Measurements from ENCODE around the gene FAM210B. TPM values are rescaled to one million over a fixed set of nuclear protein-coding genes. Genes with fewer than 3 reads are reported as not detected.

The FAM210B gene
- total and polyA plus RNA-seq, 2 of the 13 experiments (the other 11 are each of a cell fraction or from before 2014, with no cell fraction given), result 75.9 to 107 TPM

DNA sequence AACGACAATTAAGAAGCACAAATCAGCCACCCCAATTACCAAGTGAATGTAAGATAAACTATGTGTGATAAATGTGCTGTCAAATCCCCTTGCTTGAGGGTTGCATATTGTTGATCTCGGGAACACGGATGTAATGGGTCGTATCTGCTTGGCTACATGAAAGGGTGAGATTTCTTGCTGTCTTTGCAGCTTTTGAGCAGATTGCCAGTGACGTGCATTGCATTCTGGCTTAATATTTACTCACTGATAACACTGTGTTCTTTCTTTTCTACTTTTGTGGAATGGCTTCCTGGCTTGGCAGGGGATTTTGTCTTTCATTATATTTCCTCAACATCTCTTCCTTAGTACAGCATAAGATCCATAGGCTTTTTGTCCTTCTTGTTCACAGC, 10.5 kb upstream of the FAM210B start (continued):
- TF ChIP-seq GATAD2A (CRISPR knock-in tag; IDR thresholded peaks at IDR 0.05) (0 out of 2 replicates have a peak, but pooled peaks have one; percentile 13), ARNTL (CRISPR knock-in tag; IDR thresholded peaks at IDR 0.05) (no peak), ZNF225 (CRISPR knock-in tag; IDR thresholded peaks at IDR 0.05) (no peak), RXRA (CRISPR knock-in tag; IDR thresholded peaks at IDR 0.05) (no peak), ZNF850 (CRISPR knock-in tag; conservative IDR thresholded peaks at IDR 0.05) (no peak), ZNF75D (CRISPR knock-in tag; IDR thresholded peaks at IDR 0.05; ENCODE audit: borderline replicate concordance) (no peak), SP4 (CRISPR knock-in tag; IDR thresholded peaks at IDR 0.05) (no peak), JDP2 (CRISPR knock-in tag; IDR thresholded peaks at IDR 0.05; ENCODE audit: borderline replicate concordance) (no peak), NCOA5 (CRISPR knock-in tag; IDR thresholded peaks at IDR 0.05) (no peak), ZNF451 (CRISPR knock-in tag; IDR thresholded peaks at IDR 0.05) (no peak), EED (CRISPR knock-in tag; IDR thresholded peaks at IDR 0.05) (no peak), SOX6 (IDR thresholded peaks at IDR 0.05) (no peak), SOX6 (CRISPR knock-in tag; IDR thresholded peaks at IDR 0.05) (0 out of 2 replicates have a peak, but pooled peaks have one; percentile 21), RFX1 (IDR thresholded peaks at IDR 0.05) (no peak), REL (CRISPR knock-in tag; conservative IDR thresholded peaks at IDR 0.05) (no peak), GTF3A (CRISPR knock-in tag; conservative IDR thresholded peaks at IDR 0.05) (no peak)
- TF ChIP-seq, protein P1, sequence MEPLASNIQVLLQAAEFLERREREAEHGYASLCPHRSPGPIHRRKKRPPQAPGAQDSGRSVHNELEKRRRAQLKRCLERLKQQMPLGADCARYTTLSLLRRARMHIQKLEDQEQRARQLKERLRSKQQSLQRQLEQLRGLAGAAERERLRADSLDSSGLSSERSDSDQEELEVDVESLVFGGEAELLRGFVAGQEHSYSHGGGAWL (CRISPR knock-in tag; IDR thresholded peaks at IDR 0.05), result no peak
- TF ChIP-seq, protein P2, sequence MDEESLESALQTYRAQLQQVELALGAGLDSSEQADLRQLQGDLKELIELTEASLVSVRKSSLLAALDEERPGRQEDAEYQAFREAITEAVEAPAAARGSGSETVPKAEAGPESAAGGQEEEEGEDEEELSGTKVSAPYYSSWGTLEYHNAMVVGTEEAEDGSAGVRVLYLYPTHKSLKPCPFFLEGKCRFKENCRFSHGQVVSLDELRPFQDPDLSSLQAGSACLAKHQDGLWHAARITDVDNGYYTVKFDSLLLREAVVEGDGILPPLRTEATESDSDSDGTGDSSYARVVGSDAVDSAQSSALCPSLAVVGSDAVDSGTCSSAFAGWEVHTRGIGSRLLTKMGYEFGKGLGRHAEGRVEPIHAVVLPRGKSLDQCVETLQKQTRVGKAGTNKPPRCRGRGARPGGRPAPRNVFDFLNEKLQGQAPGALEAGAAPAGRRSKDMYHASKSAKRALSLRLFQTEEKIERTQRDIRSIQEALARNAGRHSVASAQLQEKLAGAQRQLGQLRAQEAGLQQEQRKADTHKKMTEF (CRISPR knock-in tag; IDR thresholded peaks at IDR 0.05), result no peak
- TF ChIP-seq, protein P3, sequence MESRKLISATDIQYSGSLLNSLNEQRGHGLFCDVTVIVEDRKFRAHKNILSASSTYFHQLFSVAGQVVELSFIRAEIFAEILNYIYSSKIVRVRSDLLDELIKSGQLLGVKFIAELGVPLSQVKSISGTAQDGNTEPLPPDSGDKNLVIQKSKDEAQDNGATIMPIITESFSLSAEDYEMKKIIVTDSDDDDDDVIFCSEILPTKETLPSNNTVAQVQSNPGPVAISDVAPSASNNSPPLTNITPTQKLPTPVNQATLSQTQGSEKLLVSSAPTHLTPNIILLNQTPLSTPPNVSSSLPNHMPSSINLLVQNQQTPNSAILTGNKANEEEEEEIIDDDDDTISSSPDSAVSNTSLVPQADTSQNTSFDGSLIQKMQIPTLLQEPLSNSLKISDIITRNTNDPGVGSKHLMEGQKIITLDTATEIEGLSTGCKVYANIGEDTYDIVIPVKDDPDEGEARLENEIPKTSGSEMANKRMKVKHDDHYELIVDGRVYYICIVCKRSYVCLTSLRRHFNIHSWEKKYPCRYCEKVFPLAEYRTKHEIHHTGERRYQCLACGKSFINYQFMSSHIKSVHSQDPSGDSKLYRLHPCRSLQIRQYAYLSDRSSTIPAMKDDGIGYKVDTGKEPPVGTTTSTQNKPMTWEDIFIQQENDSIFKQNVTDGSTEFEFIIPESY (CRISPR knock-in tag; IDR thresholded peaks at IDR 0.05), result no peak
- TF ChIP-seq, protein P4, sequence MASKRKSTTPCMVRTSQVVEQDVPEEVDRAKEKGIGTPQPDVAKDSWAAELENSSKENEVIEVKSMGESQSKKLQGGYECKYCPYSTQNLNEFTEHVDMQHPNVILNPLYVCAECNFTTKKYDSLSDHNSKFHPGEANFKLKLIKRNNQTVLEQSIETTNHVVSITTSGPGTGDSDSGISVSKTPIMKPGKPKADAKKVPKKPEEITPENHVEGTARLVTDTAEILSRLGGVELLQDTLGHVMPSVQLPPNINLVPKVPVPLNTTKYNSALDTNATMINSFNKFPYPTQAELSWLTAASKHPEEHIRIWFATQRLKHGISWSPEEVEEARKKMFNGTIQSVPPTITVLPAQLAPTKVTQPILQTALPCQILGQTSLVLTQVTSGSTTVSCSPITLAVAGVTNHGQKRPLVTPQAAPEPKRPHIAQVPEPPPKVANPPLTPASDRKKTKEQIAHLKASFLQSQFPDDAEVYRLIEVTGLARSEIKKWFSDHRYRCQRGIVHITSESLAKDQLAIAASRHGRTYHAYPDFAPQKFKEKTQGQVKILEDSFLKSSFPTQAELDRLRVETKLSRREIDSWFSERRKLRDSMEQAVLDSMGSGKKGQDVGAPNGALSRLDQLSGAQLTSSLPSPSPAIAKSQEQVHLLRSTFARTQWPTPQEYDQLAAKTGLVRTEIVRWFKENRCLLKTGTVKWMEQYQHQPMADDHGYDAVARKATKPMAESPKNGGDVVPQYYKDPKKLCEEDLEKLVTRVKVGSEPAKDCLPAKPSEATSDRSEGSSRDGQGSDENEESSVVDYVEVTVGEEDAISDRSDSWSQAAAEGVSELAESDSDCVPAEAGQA (IDR thresholded peaks at IDR 0.05; ENCODE audit: low read depth), result no peak
- TF ChIP-seq, protein P4 (CRISPR knock-in tag; IDR thresholded peaks at IDR 0.05; ENCODE audit: borderline replicate concordance), result no peak
- TF ChIP-seq, protein P5, sequence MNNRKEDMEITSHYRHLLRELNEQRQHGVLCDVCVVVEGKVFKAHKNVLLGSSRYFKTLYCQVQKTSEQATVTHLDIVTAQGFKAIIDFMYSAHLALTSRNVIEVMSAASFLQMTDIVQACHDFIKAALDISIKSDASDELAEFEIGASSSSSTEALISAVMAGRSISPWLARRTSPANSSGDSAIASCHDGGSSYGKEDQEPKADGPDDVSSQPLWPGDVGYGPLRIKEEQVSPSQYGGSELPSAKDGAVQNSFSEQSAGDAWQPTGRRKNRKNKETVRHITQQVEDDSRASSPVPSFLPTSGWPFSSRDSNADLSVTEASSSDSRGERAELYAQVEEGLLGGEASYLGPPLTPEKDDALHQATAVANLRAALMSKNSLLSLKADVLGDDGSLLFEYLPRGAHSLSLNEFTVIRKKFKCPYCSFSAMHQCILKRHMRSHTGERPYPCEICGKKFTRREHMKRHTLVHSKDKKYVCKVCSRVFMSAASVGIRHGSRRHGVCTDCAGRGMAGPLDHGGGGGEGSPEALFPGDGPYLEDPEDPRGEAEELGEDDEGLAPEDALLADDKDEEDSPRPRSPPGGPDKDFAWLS (CRISPR knock-in tag; IDR thresholded peaks at IDR 0.05; ENCODE audit: borderline replicate concordance), result no peak
